HPDE6-E6E7 (cell line): ENCODE measurements around the gene LETMD1.
"Not testable (repeated sequence)": the region's sequence is repeated elsewhere in the genome, so short reads cannot be mapped to it uniquely, and the experiment has no call there.

Source experiments
- DNase-seq: peaks from one replicate; pipeline ENCODE4 v3.0.0; 2011; ENCODE audit warnings: missing footprints; ENCODE audit errors: extremely low spot score

Gene LETMD1, protein sequence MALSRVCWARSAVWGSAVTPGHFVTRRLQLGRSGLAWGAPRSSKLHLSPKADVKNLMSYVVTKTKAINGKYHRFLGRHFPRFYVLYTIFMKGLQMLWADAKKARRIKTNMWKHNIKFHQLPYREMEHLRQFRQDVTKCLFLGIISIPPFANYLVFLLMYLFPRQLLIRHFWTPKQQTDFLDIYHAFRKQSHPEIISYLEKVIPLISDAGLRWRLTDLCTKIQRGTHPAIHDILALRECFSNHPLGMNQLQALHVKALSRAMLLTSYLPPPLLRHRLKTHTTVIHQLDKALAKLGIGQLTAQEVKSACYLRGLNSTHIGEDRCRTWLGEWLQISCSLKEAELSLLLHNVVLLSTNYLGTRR

GRCh38 chr12:51047655-51048540, at the start of gene LETMD1:
Gene LETMD1 (plus strand): TSS chr12:51048327. CDS start chr12:51048357, 30 bp downstream.
- peak; percentile 97 for DNase-seq

DNA sequence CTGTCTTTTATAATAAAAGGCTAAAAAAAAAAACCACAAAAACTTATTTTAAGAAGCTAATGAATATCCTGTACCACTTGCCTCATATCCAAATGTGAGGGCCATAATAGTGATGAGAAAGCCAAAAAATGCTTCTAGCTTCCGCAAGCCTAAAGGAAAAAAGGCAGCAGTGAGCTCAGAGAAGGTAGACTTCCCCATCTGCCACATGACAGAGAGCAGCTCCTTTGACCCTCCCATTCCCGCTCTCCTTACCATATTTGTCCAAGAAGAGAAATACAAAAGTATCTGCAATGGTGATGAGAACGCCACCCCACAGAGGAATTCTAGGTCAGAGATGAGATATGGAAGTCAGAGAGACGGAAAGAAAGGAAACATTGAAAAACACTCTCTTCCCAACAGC, 49.0 kb upstream of the LETMD1 start:
- DNase-seq, result no peak

DNA sequence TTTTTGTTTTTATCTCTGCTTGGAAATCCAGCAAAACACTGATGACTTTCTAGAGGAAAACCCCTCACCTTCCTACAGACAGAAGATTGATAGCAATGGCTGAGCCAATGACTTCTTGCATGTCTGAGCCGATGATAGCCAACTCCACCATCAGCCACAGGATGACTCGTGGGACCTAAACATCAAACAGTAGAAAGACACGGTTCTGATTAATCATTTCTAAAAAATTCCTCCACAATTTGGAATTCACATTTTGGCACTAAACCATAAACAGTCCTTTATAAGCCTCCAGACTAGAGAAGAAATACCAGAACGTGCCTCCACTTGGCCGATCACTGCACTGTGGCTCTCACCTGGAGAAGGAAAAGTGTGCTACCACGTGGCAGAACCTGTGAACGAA, 47.9 kb upstream of the LETMD1 start:
- DNase-seq, result no peak

DNA sequence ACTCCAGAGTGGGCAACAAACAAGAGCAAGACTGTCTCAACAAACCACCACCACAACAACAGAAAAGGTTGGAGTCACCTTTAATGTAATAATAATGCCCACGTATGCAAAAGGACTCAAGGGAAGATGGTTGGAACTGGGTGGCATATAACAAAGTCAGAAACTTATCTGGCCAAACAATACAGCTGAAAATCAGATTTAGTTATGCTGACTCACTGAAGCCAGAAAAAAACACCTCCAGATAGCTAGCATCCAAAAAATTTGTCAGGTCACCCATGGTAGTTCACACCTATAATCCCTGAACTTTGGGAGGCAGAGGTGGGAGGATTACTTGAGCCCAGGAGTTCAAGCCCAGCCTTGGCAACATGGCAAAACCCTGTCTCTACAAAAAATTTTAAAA, 46.3 kb upstream of the LETMD1 start:
- no peak for DNase-seq

GRCh38 chr12:51004504-51004903, 43.6 kb upstream of the LETMD1 start:
- no peak for DNase-seq

GRCh38 chr12:51005030-51005429, 43.1 kb upstream of the LETMD1 start:
- no peak for DNase-seq

DNA sequence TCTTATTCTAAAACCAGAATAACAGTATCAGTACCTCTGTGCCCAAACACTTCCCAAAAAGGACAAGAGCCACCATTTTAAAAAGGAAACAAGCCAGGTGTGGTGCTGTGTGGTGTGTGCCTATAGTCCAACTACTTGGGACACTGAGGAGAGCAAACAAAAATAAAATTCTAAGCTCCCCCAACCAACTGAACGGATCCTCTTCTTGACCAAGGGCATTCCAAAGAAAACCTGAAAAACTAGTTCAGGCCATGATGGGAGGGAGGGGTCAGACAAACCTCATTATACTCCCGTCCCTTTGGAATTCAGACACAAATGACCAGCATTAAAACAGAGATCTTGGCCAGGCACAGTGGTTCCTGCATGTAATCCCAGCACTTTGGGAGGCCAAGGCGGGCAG, 42.5 kb upstream of the LETMD1 start:
- DNase-seq, result peak; percentile 37

GRCh38 chr12:51008329-51009055, 39.6 kb upstream of the LETMD1 start:
- DNase-seq, result no peak

- no peak for DNase-seq
Observed at GRCh38 chr12:51009056-51009440, 39.1 kb upstream of the LETMD1 start.

DNA sequence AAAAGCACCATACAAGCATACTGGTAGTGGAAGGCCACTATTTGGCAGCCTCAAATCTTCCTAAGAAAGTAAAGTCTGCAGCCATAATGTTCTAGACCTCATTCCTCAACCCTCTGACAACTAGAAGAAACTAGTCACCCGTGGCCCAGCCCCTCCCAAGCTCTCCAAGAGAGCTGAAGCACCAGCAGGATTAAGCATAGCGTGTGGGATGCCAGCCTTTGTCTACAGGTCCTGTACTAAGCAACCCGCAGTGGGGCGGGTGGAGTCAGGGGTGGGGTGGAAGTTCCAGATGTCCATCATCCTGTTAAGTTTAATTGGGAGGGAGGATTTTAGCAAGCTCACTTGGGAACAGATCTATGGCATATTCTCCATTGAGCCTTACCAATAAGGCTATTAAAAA, 36.2 kb upstream of the LETMD1 start:
- no peak for DNase-seq

DNA sequence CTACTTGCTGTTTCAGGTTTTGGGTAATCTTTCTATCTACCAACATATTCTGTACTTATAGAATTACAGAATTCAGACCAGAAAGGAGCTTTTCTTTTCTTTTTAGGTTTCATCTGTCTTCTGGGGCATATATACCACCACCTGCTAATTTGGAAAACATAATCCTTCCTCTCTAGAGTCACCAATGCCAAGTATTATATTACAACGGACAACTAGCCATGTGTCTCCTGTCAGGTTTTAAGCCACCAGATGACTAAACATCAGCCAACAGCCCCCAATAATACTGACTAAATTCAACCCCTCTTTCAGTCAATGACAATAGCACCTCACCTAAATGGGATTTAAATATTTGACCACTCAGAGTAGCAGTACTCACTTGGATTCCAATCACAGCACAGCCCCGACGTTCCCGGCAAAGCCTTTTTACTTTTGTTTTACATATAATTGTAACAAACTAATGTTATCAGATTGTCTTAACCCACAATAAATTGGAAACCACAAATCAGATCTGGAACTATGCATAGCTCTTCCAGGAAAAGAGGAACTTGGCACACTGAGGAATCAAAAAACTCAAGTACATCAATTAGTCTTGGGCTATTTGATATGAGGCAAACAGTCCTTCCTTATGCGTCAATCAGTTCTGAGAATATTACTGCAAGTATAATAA, 35.4 kb upstream of the LETMD1 start:
- DNase-seq, result no peak

DNA sequence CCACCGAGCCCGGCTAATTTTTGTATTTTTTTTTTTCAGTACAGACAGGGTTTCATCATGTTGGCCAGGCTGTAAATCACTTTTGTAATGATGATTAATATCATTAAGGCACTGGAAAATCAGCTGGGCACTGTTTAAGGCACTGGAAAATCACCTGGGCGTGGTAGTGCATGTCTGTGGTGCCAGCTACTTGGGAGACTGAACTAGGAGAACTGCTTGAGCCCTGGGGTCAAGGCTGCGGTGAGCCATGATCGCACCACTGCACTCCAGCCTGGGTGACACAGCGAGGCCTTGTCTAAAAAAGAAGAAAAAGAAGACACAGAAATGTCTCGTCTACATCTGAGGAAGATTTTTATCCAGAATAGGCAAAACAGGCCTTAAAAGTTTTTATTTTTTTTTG, 34.7 kb upstream of the LETMD1 start:
- DNase-seq, result no peak

DNA sequence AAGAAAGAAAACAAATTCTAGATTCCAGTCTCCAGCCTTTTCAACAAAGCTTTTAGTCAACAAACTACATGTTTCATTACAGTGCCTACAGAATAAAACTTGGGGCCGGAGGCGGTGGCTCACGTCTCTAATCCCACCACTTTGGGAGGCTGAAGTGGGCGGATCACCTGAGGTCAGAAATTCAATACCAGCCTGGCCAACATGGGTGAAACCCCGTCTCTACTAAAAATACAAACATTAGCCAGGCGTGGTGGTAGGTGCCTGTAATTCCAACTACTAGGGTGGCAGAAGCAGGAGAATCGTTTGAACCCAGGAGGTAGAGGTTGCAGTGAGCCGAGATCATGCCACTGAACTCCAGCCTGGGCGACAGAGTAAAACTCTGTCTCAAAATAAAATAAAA, 33.7 kb upstream of the LETMD1 start:
- DNase-seq, result not testable (repeated sequence)

DNA sequence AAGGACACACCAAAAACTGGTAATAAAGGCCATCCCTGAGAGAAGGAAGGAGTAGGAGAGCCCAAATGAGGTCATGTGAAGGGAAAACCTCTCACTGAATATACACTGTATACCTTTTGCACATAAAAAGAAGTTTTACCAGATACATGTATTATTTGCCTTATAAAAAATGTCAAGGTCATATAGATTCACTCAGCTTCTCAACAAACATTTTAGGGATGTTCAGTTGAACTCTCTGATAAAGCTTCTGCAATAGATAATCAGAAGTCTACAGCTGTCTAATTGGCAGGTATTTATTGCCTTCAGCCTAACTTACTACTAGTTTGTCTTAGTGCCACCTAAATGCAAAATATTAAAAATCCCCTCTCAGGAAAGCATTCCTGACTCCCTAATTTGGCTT, 30.7 kb upstream of the LETMD1 start:
- DNase-seq, result no peak

DNA sequence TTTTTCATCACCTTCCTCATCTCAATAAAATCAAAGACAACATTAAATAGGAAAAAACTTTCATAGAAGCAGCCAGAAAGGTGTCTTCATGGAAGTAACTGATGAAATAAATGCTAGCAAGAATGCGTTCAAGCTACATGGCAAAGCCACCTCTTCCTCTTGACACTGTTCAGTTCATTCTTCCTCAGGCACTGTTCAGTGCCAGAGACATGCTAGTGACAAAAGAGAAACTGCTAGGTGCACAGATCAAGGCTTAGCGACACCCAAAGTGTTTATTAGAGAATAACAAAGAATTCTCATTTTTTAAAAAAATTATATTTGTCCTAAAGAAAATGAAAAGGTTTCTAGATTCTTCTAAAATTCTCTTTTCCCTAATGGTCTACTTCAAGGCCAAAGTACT, 29.2 kb upstream of the LETMD1 start:
- no peak for DNase-seq

DNA sequence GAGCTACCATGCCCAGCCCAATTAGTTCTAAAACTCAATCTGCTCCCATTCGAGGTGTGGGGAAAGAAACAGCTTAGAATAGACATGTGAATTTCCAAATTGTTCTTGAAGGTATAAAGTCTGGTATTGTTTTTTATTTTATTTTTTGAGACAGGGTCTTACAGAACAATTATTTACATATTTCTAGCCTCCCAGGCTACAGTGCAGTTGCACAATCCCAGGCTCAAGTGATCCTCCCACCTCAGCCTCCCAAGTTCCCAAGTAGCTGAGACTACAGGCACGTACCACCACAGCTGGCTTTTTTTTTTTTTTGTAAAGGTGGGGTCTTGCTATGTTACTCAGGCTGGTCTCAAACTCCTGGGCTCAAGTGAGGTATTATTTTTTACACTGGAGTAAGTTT, 28.2 kb upstream of the LETMD1 start:
- no peak for DNase-seq

GRCh38 chr12:51020448-51021182, 27.5 kb upstream of the LETMD1 start:
- no peak for DNase-seq

DNA sequence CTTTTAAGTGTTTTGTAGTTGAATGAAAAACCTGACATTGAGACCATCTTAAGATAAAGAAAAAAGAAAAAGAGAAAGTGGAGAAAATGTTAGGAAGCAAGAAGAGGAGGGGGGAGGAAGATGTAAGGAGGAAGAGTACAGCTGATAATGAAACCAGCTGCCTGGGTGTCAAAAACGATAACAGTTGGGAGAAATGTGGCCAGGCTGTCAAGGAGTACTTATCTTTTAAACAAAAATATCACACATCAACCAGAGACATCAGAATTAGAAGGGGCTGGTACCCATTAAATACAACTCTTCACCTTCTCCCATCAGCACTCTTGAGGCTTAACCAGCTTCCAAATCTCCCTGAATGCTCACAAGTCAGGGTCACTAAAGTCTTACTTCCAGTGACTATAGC, 26.4 kb upstream of the LETMD1 start:
- no peak for DNase-seq

- DNase-seq, result no peak
Observed at GRCh38 chr12:51023625-51024382, 24.3 kb upstream of the LETMD1 start.

DNA sequence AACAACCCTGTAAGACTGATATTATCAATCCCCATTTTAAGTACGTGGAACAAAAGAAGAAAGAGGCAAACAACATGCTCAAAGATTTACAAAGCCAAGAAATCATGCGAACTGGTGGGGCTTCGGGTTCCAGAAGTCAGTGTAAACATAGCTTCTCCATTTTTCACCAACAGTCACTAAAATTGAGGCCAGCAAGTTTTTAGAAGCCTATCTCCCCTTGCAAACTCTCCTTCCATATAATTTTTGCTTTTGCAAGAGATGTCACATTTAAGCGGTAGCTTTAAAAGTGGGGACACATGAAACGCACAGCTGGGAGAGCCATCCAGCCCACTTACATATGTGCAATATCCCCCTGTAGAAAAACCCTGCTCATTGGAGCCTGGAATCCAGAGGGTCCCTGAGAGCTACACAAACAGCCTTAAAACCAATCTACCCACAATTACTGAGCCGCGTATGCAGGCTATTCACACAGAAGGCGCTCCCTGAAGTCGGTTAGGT, 22.7 kb upstream of the LETMD1 start:
- DNase-seq, result no peak
